GM15510 (cell line): Measurements from ENCODE around the gene ACOD1.

ENCODE experiments used
- POLR2A ChIP-seq: IDR thresholded peaks from 3 replicates; pipeline ENCODE4 v1.6.1; 2011; ENCODE audit warnings: borderline replicate concordance; ENCODE audit not compliant: insufficient read length; ENCODE audit errors: extremely low read depth

The ACOD1 gene

GRCh38 chr13:76948149-76948548 is at the start of gene ACOD1:
ACOD1 (plus strand) TSS chr13:76948511; CDS start chr13:76948559, 48 bp downstream.
- no peak for TF ChIP-seq POLR2A

GRCh38 chr13:76903544-76904162 is 44.7 kb upstream of the ACOD1 start:
- no peak for TF ChIP-seq POLR2A

GRCh38 chr13:76904507-76904906 is 43.8 kb upstream of the ACOD1 start:
- TF ChIP-seq POLR2A: no peak

GRCh38 chr13:76912476-76912875 is 35.8 kb upstream of the ACOD1 start:
- TF ChIP-seq POLR2A: no peak

GRCh38 chr13:76913898-76914297 is 34.4 kb upstream of the ACOD1 start:
- TF ChIP-seq POLR2A: no peak

- no peak for TF ChIP-seq POLR2A
These were observed 31.2 kb upstream of the ACOD1 start for GRCh38 chr13:76917095-76917494.

- no peak for TF ChIP-seq POLR2A
These were observed 26.8 kb upstream of the ACOD1 start for GRCh38 chr13:76921516-76921915.

- no peak for TF ChIP-seq POLR2A
These were observed 23.2 kb upstream of the ACOD1 start for GRCh38 chr13:76925115-76925514.

GRCh38 chr13:76927955-76928354 is 20.4 kb upstream of the ACOD1 start:
- TF ChIP-seq POLR2A: no peak

- TF ChIP-seq POLR2A: no peak
These were observed 19.9 kb upstream of the ACOD1 start for GRCh38 chr13:76928456-76928855.

- TF ChIP-seq POLR2A: no peak
These were observed 19.0 kb upstream of the ACOD1 start for GRCh38 chr13:76929320-76929719.

GRCh38 chr13:76929851-76930374 is 18.4 kb upstream of the ACOD1 start:
- no peak for TF ChIP-seq POLR2A

GRCh38 chr13:76932076-76932475 is 16.2 kb upstream of the ACOD1 start:
- no peak for TF ChIP-seq POLR2A

- no peak for TF ChIP-seq POLR2A
These were observed 13.6 kb upstream of the ACOD1 start for GRCh38 chr13:76934671-76935070.

- TF ChIP-seq POLR2A: no peak
These were observed 11.5 kb upstream of the ACOD1 start for GRCh38 chr13:76936763-76937162.

GRCh38 chr13:76937281-76937820 is 11.0 kb upstream of the ACOD1 start:
- no peak for TF ChIP-seq POLR2A

- no peak for TF ChIP-seq POLR2A
These were observed 9.1 kb upstream of the ACOD1 start for GRCh38 chr13:76939215-76939614.

- TF ChIP-seq POLR2A: no peak
These were observed 5.9 kb upstream of the ACOD1 start for GRCh38 chr13:76942363-76942762.

GRCh38 chr13:76943646-76944045 is 4.7 kb upstream of the ACOD1 start:
- no peak for TF ChIP-seq POLR2A
